ENCODE measurements around the gene THSD4.

DNA sequence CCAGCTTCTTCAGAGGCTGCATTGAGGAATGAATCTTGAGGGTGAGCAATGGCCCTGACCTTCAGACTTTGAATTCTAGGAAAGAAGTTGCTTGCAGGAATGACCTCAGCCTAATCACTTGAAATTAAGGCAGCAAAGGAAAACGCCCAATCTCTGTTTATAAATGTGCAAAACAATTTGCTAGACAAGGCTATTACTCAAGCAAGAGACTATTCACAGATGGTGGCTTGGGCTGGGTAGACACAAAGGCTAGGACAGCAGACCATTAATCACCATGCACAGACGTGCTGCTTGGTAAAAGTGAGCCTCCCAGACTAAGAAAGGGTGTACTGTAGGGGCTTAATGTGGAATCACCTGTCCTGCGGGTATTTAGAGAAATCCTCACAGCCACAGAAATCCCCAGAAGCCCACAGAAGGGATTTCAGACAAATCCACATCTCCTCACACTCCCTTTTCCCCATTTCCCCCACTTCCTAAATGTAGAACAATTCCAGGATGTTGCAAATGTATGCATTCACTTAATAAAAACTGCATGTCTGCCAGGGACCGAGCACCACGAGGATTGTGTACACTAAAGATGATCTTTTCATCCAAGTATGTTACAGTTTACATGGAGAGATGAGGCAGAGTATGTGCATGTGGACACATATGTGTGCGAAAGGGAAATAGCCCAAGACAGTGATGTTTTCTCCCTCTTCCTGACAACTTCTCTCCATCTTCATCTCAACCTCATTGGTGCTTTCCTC, 259.5 kb downstream of the THSD4 start:
- TF ChIP-seq, protein P1, sequence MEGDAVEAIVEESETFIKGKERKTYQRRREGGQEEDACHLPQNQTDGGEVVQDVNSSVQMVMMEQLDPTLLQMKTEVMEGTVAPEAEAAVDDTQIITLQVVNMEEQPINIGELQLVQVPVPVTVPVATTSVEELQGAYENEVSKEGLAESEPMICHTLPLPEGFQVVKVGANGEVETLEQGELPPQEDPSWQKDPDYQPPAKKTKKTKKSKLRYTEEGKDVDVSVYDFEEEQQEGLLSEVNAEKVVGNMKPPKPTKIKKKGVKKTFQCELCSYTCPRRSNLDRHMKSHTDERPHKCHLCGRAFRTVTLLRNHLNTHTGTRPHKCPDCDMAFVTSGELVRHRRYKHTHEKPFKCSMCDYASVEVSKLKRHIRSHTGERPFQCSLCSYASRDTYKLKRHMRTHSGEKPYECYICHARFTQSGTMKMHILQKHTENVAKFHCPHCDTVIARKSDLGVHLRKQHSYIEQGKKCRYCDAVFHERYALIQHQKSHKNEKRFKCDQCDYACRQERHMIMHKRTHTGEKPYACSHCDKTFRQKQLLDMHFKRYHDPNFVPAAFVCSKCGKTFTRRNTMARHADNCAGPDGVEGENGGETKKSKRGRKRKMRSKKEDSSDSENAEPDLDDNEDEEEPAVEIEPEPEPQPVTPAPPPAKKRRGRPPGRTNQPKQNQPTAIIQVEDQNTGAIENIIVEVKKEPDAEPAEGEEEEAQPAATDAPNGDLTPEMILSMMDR (IDR thresholded peaks at IDR 0.05; ENCODE audit: low read depth, low read length, poor library complexity, severe bottlenecking) = no peak
- no peak for TF ChIP-seq EZH2phosphoT487 (IDR thresholded peaks at IDR 0.05; ENCODE audit: borderline replicate concordance, low read length)
